Mucosa of descending colon (tissue), 3 donors: Measurements from ENCODE around the gene INPP5A. TPM values are rescaled to one million over a fixed set of nuclear protein-coding genes. Genes with fewer than 3 reads are reported as not detected.

Experiments used
- ATAC-seq: fragments of 200-7000 bp; cut with Tn5 transposase; one replicate; pipeline ENCODE4 v1.9.1; 2020; ENCODE audit warnings: mild to moderate bottlenecking, moderate library complexity
- DNase-seq, 3 donors: peaks; one replicate each; pipeline ENCODE4 v3.0.0-alpha.2; 2020
- H3K36me3 ChIP-seq: fragments of 200-600 bp; one replicate; pipeline ENCODE4 v1.8.0; 2021; ENCODE audit warnings: low read depth, mild to moderate bottlenecking
- H3K4me1 ChIP-seq: fragments of 200-600 bp; one replicate; pipeline ENCODE4 v1.8.0; 2021; ENCODE audit warnings: low read depth, mild to moderate bottlenecking
- H3K4me3 ChIP-seq: fragments of 200-600 bp; one replicate; pipeline ENCODE4 v1.8.0; 2021; ENCODE audit warnings: mild to moderate bottlenecking
- H3K9me3 ChIP-seq: fragments of 200-600 bp; one replicate; pipeline ENCODE4 v1.8.0; 2021; ENCODE audit warnings: mild to moderate bottlenecking
- CTCF ChIP-seq: fragments of 200-600 bp; IDR thresholded peaks from one replicate; pipeline ENCODE4 v1.8.0; 2022; ENCODE audit warnings: antibody characterized with exemption, mild to moderate bottlenecking
- intact Hi-C, 2 donors: fragments of 100-400 bp; cut with DNase I in 1 of 2; cut with micrococcal nuclease in 1 of 2; formaldehyde crosslinking; loops; one replicate each; pipeline versions ENCODE4 v1.11.0 to v1.11.1; 2022; cut with DNase I, micrococcal nuclease
- total RNA-seq, 3 donors: library from RNA; stranded (reverse); fragmentation: NEBNext Ultra II Directional in 2 of 3; extraction: Animal tissue kit (Norgen Biotek cat#: 25700) in 2 of 3; gene quantifications; one replicate each; pipeline versions ENCODE4 v1.2.1 to v1.2.4, GENCODE V29; 2021 to 2023
- donor health status: DM: no; HTN: no; CAD: no; lungs with moderate emphysema.
- donor health status: DM: no; HTN: no; CAD: no.
- donor health status: DM: no; HTN: yes; CAD: no.

The INPP5A gene
- total RNA-seq, 3 donors from 2014 or later, result 31.7 to 92.8 (median 32.0) TPM

GRCh38 chr10:132663666-132664365 lies 126.2 kb downstream of the INPP5A start:
- Histone ChIP-seq H3K4me3 (no peak overlapping the region), H3K4me1 (no peaks in the 10 kb centered on the region), H3K36me3 (no peaks in the 10 kb centered on the region), H3K9me3 (no peaks in the 10 kb centered on the region)
- DNase-seq (no peak), ATAC-seq (no peak)
- no peak for TF ChIP-seq CTCF
- intact Hi-C loops, result no loop called here

DNA sequence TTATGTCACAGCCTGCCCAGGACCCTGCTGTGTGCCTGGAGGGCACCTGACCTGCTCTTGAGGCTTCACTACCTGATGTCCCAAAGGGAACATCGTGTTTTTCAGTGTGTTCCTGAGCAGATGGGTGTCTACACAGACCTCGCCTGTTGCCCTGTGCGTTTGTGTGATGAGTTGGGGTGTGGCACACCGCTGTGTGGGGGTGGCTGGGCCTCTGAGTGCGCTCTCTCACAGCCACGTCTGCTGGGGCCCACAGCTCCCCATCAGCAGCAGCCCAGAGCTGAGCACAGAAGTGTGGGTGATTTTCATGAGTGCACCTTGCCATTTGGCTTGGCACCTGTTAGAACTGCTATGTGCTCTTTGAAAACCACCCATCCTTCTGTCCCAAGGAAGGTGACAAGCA lies 126.8 kb downstream of the INPP5A start:
- no peak for ATAC-seq

GRCh38 chr10:132664883-132665282 lies 127.3 kb downstream of the INPP5A start:
- Histone ChIP-seq H3K4me1 (no peaks in the 10 kb centered on the region), H3K4me3 (no peak overlapping the region), H3K9me3 (no peaks in the 10 kb centered on the region), H3K36me3 (no peaks in the 10 kb centered on the region)
- no peak for DNase-seq
- no peak for ATAC-seq
- intact Hi-C loops, result no loop called here
- no peak for TF ChIP-seq CTCF

More for the DNA sequence above, 126.8 kb downstream of the INPP5A start:
- no peaks in the 10 kb centered on the region for H3K9me3 ChIP-seq
- TF ChIP-seq CTCF, result no peak
- H3K4me3 ChIP-seq, result no peak overlapping the region
- no peak for DNase-seq
- no peaks in the 10 kb centered on the region for H3K4me1 ChIP-seq
- intact Hi-C loops, result no loop called here
- no peaks in the 10 kb centered on the region for H3K36me3 ChIP-seq

DNA sequence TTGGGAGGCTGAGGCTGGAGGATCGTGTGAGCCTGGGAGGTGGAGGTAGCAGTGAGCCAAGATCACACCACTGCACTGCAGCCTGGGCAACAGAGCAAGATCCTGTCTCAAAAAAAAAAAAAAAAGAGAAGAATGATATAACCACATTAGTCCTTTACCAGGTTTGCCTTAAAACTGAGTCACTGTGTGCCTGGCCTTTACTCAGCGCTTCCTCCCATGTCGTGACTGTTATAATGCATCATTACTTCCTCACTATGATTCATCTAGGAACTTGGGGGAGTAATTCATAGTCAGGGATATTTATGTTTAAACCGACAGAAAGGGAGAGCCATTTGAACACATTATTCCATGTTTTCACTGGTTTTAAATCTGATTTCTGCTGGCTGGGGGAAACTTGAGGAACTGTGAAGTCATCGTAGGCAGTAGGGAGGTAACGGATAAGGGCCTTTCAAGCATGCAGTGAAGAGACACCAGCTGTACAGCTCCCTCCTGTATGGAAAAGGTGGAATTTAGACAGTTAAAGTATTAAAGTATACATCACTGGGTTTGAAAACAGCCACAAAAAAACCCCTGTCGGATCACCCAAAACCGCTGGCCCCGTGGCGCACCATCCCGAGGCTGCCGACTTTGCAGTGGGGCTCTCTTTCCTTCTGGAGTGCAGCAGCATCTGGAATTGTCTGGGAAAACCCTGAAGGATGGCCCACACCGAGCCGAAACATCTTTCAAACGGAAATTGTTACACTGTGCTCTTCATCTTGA lies 128.5 kb downstream of the INPP5A start:
- DNase-seq (no peak), ATAC-seq (peak; percentile 51)
- Histone ChIP-seq H3K4me3 (no peak overlapping the region), H3K9me3 (no peaks in the 10 kb centered on the region), H3K36me3 (no peaks in the 10 kb centered on the region), H3K4me1 (no peaks in the 10 kb centered on the region)
- no peak for TF ChIP-seq CTCF
- intact Hi-C loops, result no loop called here

- Histone ChIP-seq H3K4me1 (no peaks in the 10 kb centered on the region), H3K36me3 (no peaks in the 10 kb centered on the region), H3K9me3 (no peaks in the 10 kb centered on the region), H3K4me3 (no peak overlapping the region)
- no peak for DNase-seq
- TF ChIP-seq CTCF, result no peak
- intact Hi-C loops, result no loop called here
- ATAC-seq, result no peak
Observed at GRCh38 chr10:132666705-132667341, 129.2 kb downstream of the INPP5A start.
